ENCODE measurements around the gene ITGAV.

ITGAV gene

GRCh38 chr2:186595219-186595618 lies 5.4 kb downstream of the ITGAV start:
- no peak overlapping the region for H3K9ac ChIP-seq (ENCODE audit: insufficient read length, low read depth)
- peaks cover 16% of the 10 kb centered on the region for H3K36me3 ChIP-seq (ENCODE audit: insufficient read depth, insufficient read length, low read length)
- TF ChIP-seq YY1 (IDR thresholded peaks at IDR 0.05; ENCODE audit: insufficient read depth, insufficient read length) (no peak), ZNF274 (IDR thresholded peaks at IDR 0.05; ENCODE audit: low read depth, low read length) (no peak), SUZ12 (IDR thresholded peaks at IDR 0.05; ENCODE audit: extremely low read depth, insufficient read depth, insufficient read length) (no peak)
- no peaks in the 10 kb centered on the region for H3K4me1 ChIP-seq (ENCODE audit: insufficient read depth, insufficient read length)
- H3K9me3 ChIP-seq (ENCODE audit: insufficient read depth, low read length), result no peaks in the 10 kb centered on the region
- no peak overlapping the region for H3K4me3 ChIP-seq (ENCODE audit: insufficient read length, low read depth)
- H3K27me3 ChIP-seq (ENCODE audit: insufficient read depth, insufficient read length), result no peaks in the 10 kb centered on the region
- DNase-seq (ENCODE audit: low read depth, low spot score), result no peak

DNA sequence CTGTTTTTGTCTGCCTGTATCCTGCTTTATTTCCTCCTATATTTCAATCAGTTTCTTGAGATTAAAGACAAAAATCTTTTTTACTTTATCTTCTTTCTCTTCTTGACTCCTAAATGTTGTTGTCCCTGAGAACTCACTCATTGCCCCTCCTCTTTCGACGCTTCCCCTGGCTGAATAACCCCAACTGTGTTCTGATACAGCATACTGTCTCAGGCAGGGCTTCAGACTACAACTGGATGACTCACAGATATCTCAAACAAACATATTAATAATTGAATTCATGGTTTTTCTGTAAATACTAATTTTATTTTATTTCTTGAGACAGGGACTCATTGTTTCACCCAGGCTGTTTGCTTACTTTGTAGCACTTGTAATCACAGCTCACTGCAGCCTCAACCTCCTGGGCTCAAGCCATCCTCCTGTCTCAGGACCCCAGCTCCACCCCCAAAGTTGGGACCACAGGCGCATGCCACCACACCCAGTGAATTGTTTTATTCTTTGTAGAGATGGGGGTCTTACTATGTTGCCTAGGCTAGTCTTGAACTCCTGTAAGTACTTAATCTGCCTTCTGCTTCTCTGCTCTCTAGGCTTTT lies 9.4 kb downstream of the ITGAV start:
- no peaks in the 10 kb centered on the region for H3K27me3 ChIP-seq (ENCODE audit: insufficient read depth, insufficient read length)
- H3K9ac ChIP-seq (ENCODE audit: insufficient read length, low read depth), result no peak overlapping the region
- H3K4me1 ChIP-seq (ENCODE audit: insufficient read depth, insufficient read length), result no peaks in the 10 kb centered on the region
- H3K4me3 ChIP-seq (ENCODE audit: insufficient read length, low read depth), result no peak overlapping the region
- no peaks in the 10 kb centered on the region for H3K9me3 ChIP-seq (ENCODE audit: insufficient read depth, low read length)
- no peak for DNase-seq (ENCODE audit: low read depth, low spot score)
- TF ChIP-seq ZNF274 (IDR thresholded peaks at IDR 0.05; ENCODE audit: low read depth, low read length) (no peak), YY1 (IDR thresholded peaks at IDR 0.05; ENCODE audit: insufficient read depth, insufficient read length) (no peak), SUZ12 (IDR thresholded peaks at IDR 0.05; ENCODE audit: extremely low read depth, insufficient read depth, insufficient read length) (no peak)
- H3K36me3 ChIP-seq (ENCODE audit: insufficient read depth, insufficient read length, low read length), result peaks cover 37% of the 10 kb centered on the region

DNA sequence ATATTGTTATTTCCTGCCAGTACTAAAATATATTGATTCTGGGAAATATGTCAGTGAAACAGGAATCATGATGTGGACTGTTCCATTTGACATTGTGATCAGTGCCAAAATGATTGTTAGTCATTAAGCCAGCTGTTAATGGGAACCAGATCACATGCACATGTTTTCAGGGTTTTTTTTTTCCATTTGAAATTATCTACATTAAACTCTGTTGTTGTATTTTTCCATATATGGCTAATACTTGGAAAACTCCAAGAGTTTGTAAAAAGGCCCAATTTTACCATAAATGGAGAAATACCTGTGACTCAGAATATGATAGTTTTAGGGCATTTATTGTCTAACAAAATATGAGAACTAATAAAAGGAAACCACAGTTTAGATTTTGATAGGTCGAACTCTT lies 13.4 kb downstream of the ITGAV start:
- Histone ChIP-seq H3K4me1 (ENCODE audit: insufficient read depth, insufficient read length) (no peaks in the 10 kb centered on the region), H3K9ac (ENCODE audit: insufficient read length, low read depth) (no peak overlapping the region), H3K4me3 (ENCODE audit: insufficient read length, low read depth) (no peak overlapping the region), H3K36me3 (ENCODE audit: insufficient read depth, insufficient read length, low read length) (peaks cover 48% of the 10 kb centered on the region), H3K9me3 (ENCODE audit: insufficient read depth, low read length) (no peaks in the 10 kb centered on the region), H3K27me3 (ENCODE audit: insufficient read depth, insufficient read length) (no peaks in the 10 kb centered on the region)
- no peak for DNase-seq (ENCODE audit: low read depth, low spot score)
- TF ChIP-seq ZNF274 (IDR thresholded peaks at IDR 0.05; ENCODE audit: low read depth, low read length) (no peak), YY1 (IDR thresholded peaks at IDR 0.05; ENCODE audit: insufficient read depth, insufficient read length) (no peak), SUZ12 (IDR thresholded peaks at IDR 0.05; ENCODE audit: extremely low read depth, insufficient read depth, insufficient read length) (no peak)

GRCh38 chr2:186605041-186605440 lies 15.2 kb downstream of the ITGAV start:
- TF ChIP-seq YY1 (IDR thresholded peaks at IDR 0.05; ENCODE audit: insufficient read depth, insufficient read length) (no peak), SUZ12 (IDR thresholded peaks at IDR 0.05; ENCODE audit: extremely low read depth, insufficient read depth, insufficient read length) (no peak), ZNF274 (IDR thresholded peaks at IDR 0.05; ENCODE audit: low read depth, low read length) (no peak)
- Histone ChIP-seq H3K4me1 (ENCODE audit: insufficient read depth, insufficient read length) (no peaks in the 10 kb centered on the region), H3K27me3 (ENCODE audit: insufficient read depth, insufficient read length) (no peaks in the 10 kb centered on the region), H3K9ac (ENCODE audit: insufficient read length, low read depth) (no peak overlapping the region), H3K9me3 (ENCODE audit: insufficient read depth, low read length) (no peaks in the 10 kb centered on the region), H3K4me3 (ENCODE audit: insufficient read length, low read depth) (no peak overlapping the region), H3K36me3 (ENCODE audit: insufficient read depth, insufficient read length, low read length) (peaks cover 44% of the 10 kb centered on the region)
- no peak for DNase-seq (ENCODE audit: low read depth, low spot score)

GRCh38 chr2:186607660-186608324 lies 17.9 kb downstream of the ITGAV start:
- no peak for DNase-seq (ENCODE audit: low read depth, low spot score)
- H3K36me3 ChIP-seq (ENCODE audit: insufficient read depth, insufficient read length, low read length), result peaks cover 40% of the 10 kb centered on the region
- TF ChIP-seq YY1 (IDR thresholded peaks at IDR 0.05; ENCODE audit: insufficient read depth, insufficient read length) (no peak), ZNF274 (IDR thresholded peaks at IDR 0.05; ENCODE audit: low read depth, low read length) (no peak), SUZ12 (IDR thresholded peaks at IDR 0.05; ENCODE audit: extremely low read depth, insufficient read depth, insufficient read length) (no peak)

GRCh38 chr2:186610785-186611184 lies 20.9 kb downstream of the ITGAV start:
- Histone ChIP-seq H3K9ac (ENCODE audit: insufficient read length, low read depth) (no peak overlapping the region), H3K4me1 (ENCODE audit: insufficient read depth, insufficient read length) (no peaks in the 10 kb centered on the region), H3K27me3 (ENCODE audit: insufficient read depth, insufficient read length) (no peaks in the 10 kb centered on the region), H3K36me3 (ENCODE audit: insufficient read depth, insufficient read length, low read length) (peaks cover 25% of the 10 kb centered on the region), H3K4me3 (ENCODE audit: insufficient read length, low read depth) (no peak overlapping the region), H3K9me3 (ENCODE audit: insufficient read depth, low read length) (no peaks in the 10 kb centered on the region)
- no peak for DNase-seq (ENCODE audit: low read depth, low spot score)
- no peak for TF ChIP-seq SUZ12 (IDR thresholded peaks at IDR 0.05; ENCODE audit: extremely low read depth, insufficient read depth, insufficient read length)
- no peak for TF ChIP-seq ZNF274 (IDR thresholded peaks at IDR 0.05; ENCODE audit: low read depth, low read length)
- no peak for TF ChIP-seq YY1 (IDR thresholded peaks at IDR 0.05; ENCODE audit: insufficient read depth, insufficient read length)

More at GRCh38 chr2:186607660-186608324, 17.9 kb downstream of the ITGAV start:
- Histone ChIP-seq H3K4me1 (ENCODE audit: insufficient read depth, insufficient read length) (no peaks in the 10 kb centered on the region), H3K4me3 (ENCODE audit: insufficient read length, low read depth) (no peak overlapping the region), H3K9me3 (ENCODE audit: insufficient read depth, low read length) (no peaks in the 10 kb centered on the region), H3K27me3 (ENCODE audit: insufficient read depth, insufficient read length) (no peaks in the 10 kb centered on the region), H3K9ac (ENCODE audit: insufficient read length, low read depth) (no peak overlapping the region)

- no peaks in the 10 kb centered on the region for H3K9me3 ChIP-seq (ENCODE audit: insufficient read depth, low read length)
- H3K9ac ChIP-seq (ENCODE audit: insufficient read length, low read depth), result no peak overlapping the region
- H3K4me3 ChIP-seq (ENCODE audit: insufficient read length, low read depth), result no peak overlapping the region
- peaks cover 25% of the 10 kb centered on the region for H3K36me3 ChIP-seq (ENCODE audit: insufficient read depth, insufficient read length, low read length)
- no peak for DNase-seq (ENCODE audit: low read depth, low spot score)
- H3K4me1 ChIP-seq (ENCODE audit: insufficient read depth, insufficient read length), result no peaks in the 10 kb centered on the region
- no peaks in the 10 kb centered on the region for H3K27me3 ChIP-seq (ENCODE audit: insufficient read depth, insufficient read length)
- TF ChIP-seq SUZ12 (IDR thresholded peaks at IDR 0.05; ENCODE audit: extremely low read depth, insufficient read depth, insufficient read length) (no peak), ZNF274 (IDR thresholded peaks at IDR 0.05; ENCODE audit: low read depth, low read length) (no peak), YY1 (IDR thresholded peaks at IDR 0.05; ENCODE audit: insufficient read depth, insufficient read length) (no peak)
These were observed 21.7 kb downstream of the ITGAV start for GRCh38 chr2:186611526-186611925.

Measured in NT2/D1 (cell line).